Stimulated activated CD4-positive, alpha-beta T cell treated with anti-CD3 and anti-CD28 coated beads, Interleukin-2, amount 100 ng/mL, for 24 hours (primary cell): ENCODE data around the gene UGT1A9.

ENCODE experiments used
- DNase-seq, 2 donors: peaks; one replicate each; pipeline ENCODE4 v3.0.0-alpha.2; 2020

Gene UGT1A9

GRCh38 chr2:233819884-233820773 is 148.4 kb downstream of the UGT1A9 start:
- no peak for DNase-seq

GRCh38 chr2:233820774-233821105 is 149.0 kb downstream of the UGT1A9 start:
- DNase-seq: no peak

- DNase-seq: no peak
Observed at GRCh38 chr2:233821196-233821595, 149.5 kb downstream of the UGT1A9 start.

GRCh38 chr2:233821709-233822100 is 150.0 kb downstream of the UGT1A9 start:
- DNase-seq: no peak

GRCh38 chr2:233822101-233822771 is 150.5 kb downstream of the UGT1A9 start:
- no peak for DNase-seq
